Measurements from ENCODE around the gene AGTR2. TPM values are rescaled to one million over a fixed set of nuclear protein-coding genes. Genes with fewer than 3 reads are reported as not detected.

AGTR2 gene
- total RNA-seq, 1 experiment from 2014 or later = not detected

DNA sequence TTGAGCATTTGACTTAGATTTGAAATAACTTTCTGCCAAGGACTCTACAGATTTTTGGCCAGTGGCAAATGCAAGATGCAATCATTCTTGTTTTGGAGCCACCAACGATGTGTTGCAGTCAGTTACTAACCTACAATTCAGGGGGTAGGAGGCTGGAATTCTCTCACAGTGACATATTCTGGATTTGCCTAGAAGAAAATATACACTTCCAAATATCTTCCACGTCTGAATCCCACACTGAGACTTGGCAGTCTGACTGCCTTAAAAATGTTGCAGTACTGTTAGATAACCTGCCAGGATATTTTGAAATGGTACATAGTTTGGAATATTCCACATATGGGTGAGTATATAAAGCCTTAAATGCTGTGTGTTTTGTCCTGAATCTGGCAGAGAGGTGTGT, 27.6 kb upstream of the AGTR2 start:
- CTCF ChIA-PET = no interaction called here
- no peak overlapping the region for H3K27ac ChIP-seq (ENCODE audit: low read length)
- no peaks in the 10 kb centered on the region for H3K9me2 ChIP-seq (replicated peaks; ENCODE audit: low read length)

GRCh38 chrX:116172976-116173375, 2.4 kb downstream of the AGTR2 start:
- ATAC-seq (no peak), DNase-seq (no peak)
- H3K4me3 ChIP-seq (ENCODE audit: low read length) = no peak overlapping the region
- intact Hi-C loops (cut with micrococcal nuclease) = no loop called here
- H2AFZ ChIP-seq (ENCODE audit: low read length) = no peak overlapping the region
- H3K9ac ChIP-seq (ENCODE audit: low read length) = no peak overlapping the region
- no peaks in the 10 kb centered on the region for H3K27me3 ChIP-seq (ENCODE audit: low read length)
- no peaks in the 10 kb centered on the region for H3K4me1 ChIP-seq (ENCODE audit: insufficient read depth, low read length)
- H3K9me2 ChIP-seq (replicated peaks; ENCODE audit: low read length) = no peaks in the 10 kb centered on the region
- no peak overlapping the region for H3K4me2 ChIP-seq (ENCODE audit: low read length)
- ChIA-PET POLR2A (ENCODE audit: unreplicated experiment) (no interaction called here), CTCF (no interaction called here)
- H3K36me3 ChIP-seq (ENCODE audit: low read depth, low read length) = no peaks in the 10 kb centered on the region
- TF ChIP-seq EZH2phosphoT487 (IDR thresholded peaks at IDR 0.05; ENCODE audit: borderline replicate concordance, low read length) (no peak), CTCF (conservative IDR thresholded peaks at IDR 0.05; ENCODE audit: low read depth, low read length) (no peak), EZH2 (IDR thresholded peaks at IDR 0.05; ENCODE audit: low read length, unreplicated experiment) (no peak)
- H4K20me1 ChIP-seq (ENCODE audit: low read length) = no peaks in the 10 kb centered on the region
- H3K79me2 ChIP-seq (ENCODE audit: low read length) = no peaks in the 10 kb centered on the region
- no peak overlapping the region for H3K27ac ChIP-seq (ENCODE audit: low read length)
- no peaks in the 10 kb centered on the region for H3K9me3 ChIP-seq (ENCODE audit: low read length)
- no TSS peak for BruUV-seq (replicated peaks)
- H3F3A ChIP-seq (ENCODE audit: low read length, unreplicated experiment) = no peaks in the 10 kb centered on the region

More for the DNA sequence above, 27.6 kb upstream of the AGTR2 start:
- H3K36me3 ChIP-seq (ENCODE audit: low read depth, low read length) = no peaks in the 10 kb centered on the region
- intact Hi-C loops (cut with micrococcal nuclease) = no loop called here
- TF ChIP-seq EZH2phosphoT487 (IDR thresholded peaks at IDR 0.05; ENCODE audit: borderline replicate concordance, low read length) = no peak
- TF ChIP-seq CTCF (conservative IDR thresholded peaks at IDR 0.05; ENCODE audit: low read depth, low read length) = no peak
- no peak for TF ChIP-seq EZH2 (IDR thresholded peaks at IDR 0.05; ENCODE audit: low read length, unreplicated experiment)
- POLR2A ChIA-PET (ENCODE audit: unreplicated experiment) = no interaction called here
- H3K4me2 ChIP-seq (ENCODE audit: low read length) = no peak overlapping the region
- no peak overlapping the region for H3K9ac ChIP-seq (ENCODE audit: low read length)
- no peak overlapping the region for H2AFZ ChIP-seq (ENCODE audit: low read length)
- no peaks in the 10 kb centered on the region for H3F3A ChIP-seq (ENCODE audit: low read length, unreplicated experiment)
- DNase-seq (no peak), ATAC-seq (no peak)
- no peaks in the 10 kb centered on the region for H4K20me1 ChIP-seq (ENCODE audit: low read length)
- H3K4me3 ChIP-seq (ENCODE audit: low read length) = no peak overlapping the region
- BruUV-seq (replicated peaks) = no TSS peak
- H3K4me1 ChIP-seq (ENCODE audit: insufficient read depth, low read length) = no peaks in the 10 kb centered on the region
- no peaks in the 10 kb centered on the region for H3K79me2 ChIP-seq (ENCODE audit: low read length)
- H3K27me3 ChIP-seq (ENCODE audit: low read length) = no peaks in the 10 kb centered on the region
- no peaks in the 10 kb centered on the region for H3K9me3 ChIP-seq (ENCODE audit: low read length)

- no peak overlapping the region for H3K4me2 ChIP-seq (ENCODE audit: low read length)
- H3K9ac ChIP-seq (ENCODE audit: low read length) = no peak overlapping the region
- H3K79me2 ChIP-seq (ENCODE audit: low read length) = no peaks in the 10 kb centered on the region
- ChIA-PET POLR2A (ENCODE audit: unreplicated experiment) (no interaction called here), CTCF (no interaction called here)
- no peaks in the 10 kb centered on the region for H3K9me3 ChIP-seq (ENCODE audit: low read length)
- H3F3A ChIP-seq (ENCODE audit: low read length, unreplicated experiment) = no peaks in the 10 kb centered on the region
- no peaks in the 10 kb centered on the region for H3K9me2 ChIP-seq (replicated peaks; ENCODE audit: low read length)
- H3K27ac ChIP-seq (ENCODE audit: low read length) = no peak overlapping the region
- H3K4me3 ChIP-seq (ENCODE audit: low read length) = no peak overlapping the region
- intact Hi-C loops (cut with micrococcal nuclease) = no loop called here
- no peaks in the 10 kb centered on the region for H3K27me3 ChIP-seq (ENCODE audit: low read length)
- BruUV-seq (replicated peaks) = no TSS peak
- ATAC-seq (no peak), DNase-seq (no peak)
- no peaks in the 10 kb centered on the region for H3K36me3 ChIP-seq (ENCODE audit: low read depth, low read length)
- TF ChIP-seq CTCF (conservative IDR thresholded peaks at IDR 0.05; ENCODE audit: low read depth, low read length) (no peak), EZH2phosphoT487 (IDR thresholded peaks at IDR 0.05; ENCODE audit: borderline replicate concordance, low read length) (no peak), EZH2 (IDR thresholded peaks at IDR 0.05; ENCODE audit: low read length, unreplicated experiment) (no peak)
- H2AFZ ChIP-seq (ENCODE audit: low read length) = no peak overlapping the region
- no peaks in the 10 kb centered on the region for H3K4me1 ChIP-seq (ENCODE audit: insufficient read depth, low read length)
- no peaks in the 10 kb centered on the region for H4K20me1 ChIP-seq (ENCODE audit: low read length)
These were observed 10.8 kb downstream of the AGTR2 start for GRCh38 chrX:116181300-116181699.

Data from PC-3 (cell line).